HG03521 (cell line): ENCODE results near the gene BCORL1.

Experiments
- ATAC-seq: cut with Tn5 transposase; IDR thresholded peaks from one replicate; pipeline ENCODE4 v1.9.1; 2021; ENCODE audit warnings: mild to moderate bottlenecking, moderate library complexity; ENCODE audit not compliant: unreplicated experiment

BCORL1 gene

GRCh38 chrX:130012683-130013082 is 30.2 kb downstream of the BCORL1 start:
- no peak for ATAC-seq

GRCh38 chrX:130013661-130014060 is 31.2 kb downstream of the BCORL1 start:
- no peak for ATAC-seq

GRCh38 chrX:130014356-130014755 is 31.9 kb downstream of the BCORL1 start:
- no peak for ATAC-seq

GRCh38 chrX:130014770-130015169 is 32.3 kb downstream of the BCORL1 start:
- no peak for ATAC-seq

GRCh38 chrX:130015181-130015580 is 32.7 kb downstream of the BCORL1 start:
- no peak for ATAC-seq

GRCh38 chrX:130018143-130018542 is 35.7 kb downstream of the BCORL1 start:
- no peak for ATAC-seq

- ATAC-seq: no peak
Measured at GRCh38 chrX:130020661-130021324, 38.4 kb downstream of the BCORL1 start.

- ATAC-seq: peak; percentile 99
Measured at GRCh38 chrX:130024127-130024526, 41.7 kb downstream of the BCORL1 start.

GRCh38 chrX:130025256-130025655 is 42.8 kb downstream of the BCORL1 start:
- no peak for ATAC-seq

- ATAC-seq: no peak
Measured at GRCh38 chrX:130027569-130027968, 45.1 kb downstream of the BCORL1 start.

GRCh38 chrX:130028196-130028595 is 45.8 kb downstream of the BCORL1 start:
- no peak for ATAC-seq

GRCh38 chrX:130030826-130031225 is 48.4 kb downstream of the BCORL1 start:
- no peak for ATAC-seq

GRCh38 chrX:130032552-130032951 is 50.1 kb downstream of the BCORL1 start:
- no peak for ATAC-seq

GRCh38 chrX:130034178-130034577 is 51.7 kb downstream of the BCORL1 start:
- ATAC-seq: no peak

- no peak for ATAC-seq
Measured at GRCh38 chrX:130039847-130040246, 57.4 kb downstream of the BCORL1 start.

GRCh38 chrX:130047416-130047815 is 65.0 kb downstream of the BCORL1 start:
- no peak for ATAC-seq

- no peak for ATAC-seq
Measured at GRCh38 chrX:130048686-130049222, 66.3 kb downstream of the BCORL1 start.

GRCh38 chrX:130049821-130050220 is 67.4 kb downstream of the BCORL1 start:
- no peak for ATAC-seq

GRCh38 chrX:130051176-130051845 is 68.9 kb downstream of the BCORL1 start:
- ATAC-seq: no peak

- ATAC-seq: no peak
Measured at GRCh38 chrX:130053236-130053635, 70.8 kb downstream of the BCORL1 start.

GRCh38 chrX:130055103-130055502 is 72.7 kb downstream of the BCORL1 start:
- no peak for ATAC-seq

GRCh38 chrX:130055899-130056298 is 73.5 kb downstream of the BCORL1 start:
- no peak for ATAC-seq
